HG02938 (cell line): ENCODE results near the gene CEP120.

Experiments
- ATAC-seq: cut with Tn5 transposase; IDR thresholded peaks from one replicate; pipeline ENCODE4 v1.9.1; 2021; ENCODE audit warnings: mild to moderate bottlenecking, moderate library complexity; ENCODE audit not compliant: unreplicated experiment

CEP120 gene

DNA sequence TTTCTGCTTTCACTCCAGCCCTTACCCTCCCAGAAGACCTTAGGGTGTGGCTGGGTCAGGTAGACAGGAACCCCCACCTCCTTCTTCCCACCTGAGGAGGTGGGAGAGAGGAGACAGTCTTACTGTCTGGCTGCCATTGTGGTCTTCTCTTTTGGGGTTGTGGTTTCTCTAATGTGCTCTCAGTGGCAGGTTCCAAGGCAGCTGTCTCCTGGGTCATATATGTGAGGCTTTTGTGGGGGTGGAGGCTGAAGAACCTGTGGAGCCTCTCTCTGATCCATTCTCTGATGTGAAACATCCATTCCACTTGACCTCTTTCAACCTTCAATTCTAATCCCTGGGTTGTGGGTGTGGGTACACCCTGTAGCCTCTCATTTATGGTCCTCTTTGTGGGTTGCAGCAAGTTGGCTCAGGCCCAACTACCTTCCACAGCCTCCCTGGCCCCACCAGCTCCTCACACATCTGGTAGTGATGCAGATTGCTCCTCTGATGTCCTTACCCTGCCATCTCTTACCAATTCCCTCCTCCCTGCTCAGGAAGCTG is 118.4 kb downstream of the CEP120 start:
- no peak for ATAC-seq

DNA sequence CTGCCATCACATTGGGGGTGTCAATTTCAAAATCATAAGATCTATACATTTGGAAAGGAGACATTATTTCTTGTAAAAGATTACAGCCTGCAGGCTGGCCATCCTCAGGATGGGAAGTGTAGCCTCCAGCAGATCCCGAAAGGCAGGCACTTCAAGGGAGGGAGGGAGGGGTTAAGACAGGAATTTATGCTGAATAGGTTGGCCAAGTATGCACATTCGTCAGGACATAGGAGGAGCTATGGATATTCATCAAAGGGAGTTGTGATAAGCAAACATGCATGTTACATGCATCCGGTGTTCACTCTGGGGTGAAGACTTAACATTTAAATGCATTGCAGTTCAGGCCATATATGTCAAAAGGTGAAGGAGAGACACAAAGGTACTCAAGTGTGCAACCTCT is 119.4 kb downstream of the CEP120 start:
- ATAC-seq: no peak

DNA sequence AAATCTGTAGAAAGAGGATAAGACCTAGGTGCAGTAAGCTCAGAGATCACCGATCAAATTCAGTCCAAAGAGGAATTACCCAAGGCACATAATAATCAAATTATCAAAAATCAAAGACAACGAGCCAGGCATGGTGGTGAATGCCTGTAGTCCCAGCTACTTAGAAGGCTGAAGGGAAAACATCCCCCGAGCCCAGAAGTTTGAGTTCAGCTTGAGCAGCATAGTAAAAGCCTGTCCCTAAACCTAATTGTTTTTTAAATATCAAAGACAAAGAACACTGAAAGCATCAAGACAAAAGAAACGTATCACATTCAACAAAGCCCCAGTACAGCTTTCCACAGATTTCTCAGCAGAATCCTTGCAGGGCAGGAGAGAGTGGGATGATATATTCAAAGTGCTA is 122.9 kb downstream of the CEP120 start:
- no peak for ATAC-seq

DNA sequence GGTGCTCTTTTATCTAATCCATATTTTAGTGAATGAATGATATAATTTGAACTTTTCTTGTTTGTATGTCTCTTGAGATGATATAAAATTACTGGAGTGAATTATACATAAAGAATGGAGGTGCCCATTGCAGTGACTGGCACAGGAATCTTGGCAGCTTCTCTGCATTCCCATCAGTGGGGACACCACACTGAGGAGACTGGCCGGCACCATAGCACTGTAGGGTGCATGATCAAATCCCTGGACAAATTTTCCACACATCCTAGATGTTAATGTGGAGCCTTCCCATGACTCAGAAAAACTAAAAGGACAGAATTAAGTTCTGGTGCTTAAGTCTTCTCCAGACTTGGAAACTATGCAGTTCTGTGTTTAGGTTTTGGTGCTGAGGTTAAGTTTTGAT is 124.1 kb downstream of the CEP120 start:
- no peak for ATAC-seq

DNA sequence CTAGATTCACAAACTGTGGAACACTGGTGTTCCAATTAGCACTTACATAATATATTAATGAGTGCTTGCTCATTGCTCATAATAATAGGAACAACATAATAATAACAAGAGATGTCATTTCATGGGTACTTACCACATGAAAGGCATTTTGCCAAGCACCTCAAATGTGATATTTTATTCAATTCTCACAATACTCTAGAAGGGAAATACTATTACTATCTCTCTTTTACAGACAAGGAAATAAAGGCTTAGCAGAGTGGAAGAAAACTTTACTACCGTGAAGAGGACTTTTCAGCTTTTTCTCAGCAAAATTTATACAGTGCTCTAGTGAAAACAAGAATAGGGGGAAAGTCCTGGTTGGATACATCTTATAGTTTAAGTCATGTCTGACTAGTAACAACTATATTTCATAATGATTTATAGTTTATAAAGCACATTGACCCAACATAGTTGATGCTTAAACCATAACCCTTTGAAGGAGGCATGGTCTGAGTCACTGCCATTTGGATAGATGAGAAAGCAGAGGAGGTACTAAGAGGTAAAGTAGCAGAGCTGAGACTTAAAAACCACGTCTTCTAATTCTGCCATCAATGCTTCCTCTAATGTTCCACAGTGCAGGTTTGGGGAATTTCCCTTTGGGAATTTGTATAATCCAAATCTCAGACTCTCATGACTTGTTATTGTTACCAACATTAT is 124.7 kb downstream of the CEP120 start:
- no peak for ATAC-seq

DNA sequence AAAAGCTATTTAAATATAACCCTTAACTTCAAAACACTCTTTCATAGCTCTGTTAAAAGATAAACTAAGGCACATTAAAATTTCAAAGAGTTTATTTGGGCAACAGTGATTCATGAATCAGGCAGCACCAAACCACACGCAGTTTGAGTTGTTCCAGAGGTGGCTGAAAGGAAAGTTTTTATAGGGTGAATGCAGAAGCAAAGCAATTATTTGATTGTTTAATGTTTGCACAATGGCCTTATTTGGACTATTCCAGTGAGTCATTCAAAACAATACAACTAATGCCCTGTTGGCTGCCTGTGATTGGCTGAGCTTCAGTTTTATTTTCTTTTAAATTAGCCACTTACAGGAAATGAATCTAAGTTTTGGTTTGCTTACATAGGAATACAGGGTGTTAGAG is 125.3 kb downstream of the CEP120 start:
- ATAC-seq: no peak

DNA sequence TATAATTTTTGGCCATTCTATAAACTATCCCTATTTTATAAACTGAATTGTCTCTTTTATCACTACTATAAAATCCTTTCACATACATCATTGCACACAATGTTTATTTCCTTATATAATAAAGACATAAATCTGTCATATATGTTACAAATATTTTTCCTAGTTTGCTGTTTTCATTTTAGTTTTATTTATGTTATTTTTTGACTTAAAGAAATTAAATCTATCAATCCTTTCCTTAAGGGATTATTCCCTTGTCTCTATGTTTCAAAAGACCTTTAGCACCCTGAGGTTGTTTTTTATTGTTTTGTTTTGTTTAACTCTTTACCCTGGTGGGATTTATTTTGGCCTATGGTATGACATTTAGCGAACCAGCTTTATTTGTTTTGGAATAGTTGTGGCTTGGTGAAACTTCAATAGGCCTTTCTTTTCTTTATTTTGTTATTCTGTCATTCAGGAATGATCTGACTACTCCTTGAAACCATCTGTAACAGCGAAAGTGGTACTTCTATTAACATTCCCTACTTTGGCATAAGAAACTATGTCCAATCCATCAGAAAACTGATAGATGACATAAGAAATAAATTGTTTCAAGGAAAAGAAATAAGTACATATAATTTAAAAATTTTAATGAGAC is 125.9 kb downstream of the CEP120 start:
- no peak for ATAC-seq
